HG03097 (cell line): ENCODE measurements around the gene TENM4.
A peak's percentile ranks its signal among the peaks of the same experiment; 100 is the strongest.

Experiments
- ATAC-seq: cut with Tn5 transposase; IDR thresholded peaks from one replicate; pipeline ENCODE4 v1.9.1; 2021; ENCODE audit not compliant: unreplicated experiment, low FRiP score

Gene TENM4

GRCh38 chr11:79440571-79441460 lies at the start of gene TENM4:
TENM4 (minus strand) TSS chr11:79441030; CDS start chr11:79069944, 371,086 bp downstream.
- ATAC-seq, result no peak

- ATAC-seq, result no peak
These were observed 47.5 kb upstream of the TENM4 start for GRCh38 chr11:79488286-79488685.

DNA sequence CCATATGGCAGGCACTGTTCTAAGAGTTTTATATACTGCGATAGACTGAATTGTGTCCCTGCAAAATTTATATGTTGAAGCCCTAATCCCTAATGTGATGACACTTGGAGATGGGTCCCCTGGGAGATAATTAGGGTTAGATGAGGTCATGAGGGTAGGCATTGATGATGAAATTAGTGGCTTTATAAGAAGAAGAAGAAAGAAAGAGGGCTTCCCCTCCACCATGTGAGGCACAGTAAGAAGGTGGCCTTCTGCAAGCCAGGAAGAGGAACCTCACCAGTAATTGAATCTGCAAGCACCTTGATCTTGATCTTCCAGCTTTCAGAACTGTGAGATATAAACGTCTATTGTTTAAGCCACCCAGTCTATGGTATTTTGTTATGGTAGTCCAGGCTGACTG lies 46.6 kb upstream of the TENM4 start:
- ATAC-seq, result no peak

DNA sequence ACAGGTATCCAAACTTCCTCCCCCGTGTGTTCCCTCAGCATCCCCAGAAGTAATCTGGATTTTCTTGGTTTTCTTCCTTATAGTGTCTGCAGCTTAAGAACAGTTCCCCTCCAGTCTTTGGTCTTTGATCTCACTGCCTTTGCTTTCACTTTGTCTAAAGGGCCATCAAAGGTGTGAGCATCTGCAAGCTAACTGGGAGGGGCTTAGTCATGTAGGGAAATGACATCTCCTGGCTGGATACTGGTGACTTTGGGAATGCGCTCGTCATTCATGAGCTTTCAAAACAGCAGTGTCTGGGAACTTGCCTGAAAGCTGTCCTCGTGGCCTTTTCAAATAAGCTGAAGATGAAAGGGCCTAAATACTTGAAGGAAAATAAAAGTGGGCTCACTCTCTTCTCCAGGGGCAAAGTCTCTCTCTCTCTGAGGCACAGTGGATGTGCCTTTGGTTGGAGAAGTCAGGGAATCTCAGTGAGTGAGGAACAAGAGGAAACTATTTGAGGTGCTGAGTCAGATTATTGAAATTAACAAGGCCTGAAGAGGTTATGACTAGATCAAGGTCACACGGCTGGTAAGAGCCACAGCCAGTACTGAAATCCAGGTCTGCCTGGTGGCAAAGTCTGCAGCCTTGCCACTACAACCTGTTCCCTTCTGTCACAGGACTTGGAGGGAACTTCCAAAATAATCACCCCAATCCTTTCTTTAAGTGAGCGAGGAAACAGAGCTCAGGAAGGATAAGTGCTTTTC lies 45.6 kb upstream of the TENM4 start:
- no peak for ATAC-seq

DNA sequence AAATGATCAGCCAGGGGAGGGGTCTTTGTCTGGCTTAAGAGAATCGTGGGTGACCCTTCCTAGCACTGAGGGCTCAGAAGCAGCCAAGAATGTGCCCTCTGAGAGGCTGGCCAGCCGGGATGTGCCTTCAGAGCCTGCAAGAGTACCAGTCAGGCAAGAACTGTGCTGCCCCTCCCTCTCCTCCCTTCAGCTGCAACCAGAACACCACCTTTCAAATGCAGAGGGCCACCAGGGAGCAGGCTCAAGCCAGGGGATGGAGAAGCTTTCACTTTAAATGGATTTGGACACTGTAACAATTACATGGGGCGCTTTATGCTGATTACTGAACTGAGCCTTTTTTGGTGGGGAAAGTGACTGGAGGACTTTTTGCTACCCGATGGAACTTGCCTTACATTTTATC lies 44.9 kb upstream of the TENM4 start:
- ATAC-seq, result no peak

DNA sequence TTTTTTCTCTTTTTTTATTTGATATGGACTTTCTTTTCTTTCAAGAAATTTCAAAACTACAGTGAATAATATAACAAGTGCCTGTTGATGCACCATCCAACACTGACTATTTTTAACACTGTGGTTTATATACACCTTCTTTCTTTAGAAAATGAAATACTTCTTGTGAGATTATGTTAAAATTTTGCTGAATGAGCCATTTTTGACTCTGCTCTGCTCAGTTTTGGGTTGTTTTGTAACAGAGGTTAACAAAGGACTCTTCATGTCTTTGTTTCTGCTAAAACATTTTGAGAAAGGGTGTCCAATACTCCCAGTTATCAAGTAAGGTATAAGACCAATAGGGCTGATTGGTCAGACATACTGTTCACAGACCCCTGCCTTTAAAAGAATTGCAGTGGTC lies 44.0 kb upstream of the TENM4 start:
- no peak for ATAC-seq

DNA sequence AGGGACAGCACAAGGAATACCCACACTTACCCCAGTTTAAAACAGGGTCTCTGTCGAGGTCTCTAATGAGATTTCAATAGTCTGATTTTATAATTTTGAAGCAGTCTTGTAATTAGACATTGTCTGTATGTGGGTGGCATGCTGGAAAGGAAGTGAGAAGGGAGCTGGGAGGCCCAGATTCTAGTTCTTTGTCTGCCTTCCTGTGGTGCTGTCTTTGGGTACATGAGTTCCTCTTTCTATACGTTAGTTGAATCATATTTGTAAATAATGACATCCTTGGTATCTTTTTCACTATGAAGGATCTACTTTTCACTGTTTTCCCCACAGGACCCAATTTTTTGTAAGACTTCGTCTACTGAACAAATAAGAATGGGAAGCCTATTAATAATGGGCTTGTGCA lies 42.0 kb upstream of the TENM4 start:
- ATAC-seq, result peak; percentile 80

DNA sequence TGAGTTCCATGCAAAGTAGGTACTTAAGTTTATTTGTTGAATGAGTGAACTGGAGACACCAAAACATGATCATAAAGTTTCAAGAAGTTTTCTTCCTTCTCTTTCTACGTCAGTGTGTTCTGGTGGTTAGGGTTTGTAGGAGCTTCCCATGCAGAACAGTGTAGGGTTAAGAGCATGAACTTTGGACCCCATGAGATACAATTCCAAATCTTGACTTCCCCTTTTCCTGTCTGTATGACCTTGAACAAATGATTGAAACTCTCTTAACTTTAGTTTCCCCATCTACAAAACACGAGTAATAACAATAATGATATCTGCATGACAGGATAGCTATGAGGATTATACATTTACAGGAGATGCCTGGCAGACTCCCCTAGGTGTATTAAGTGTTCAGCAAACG lies 41.0 kb upstream of the TENM4 start:
- ATAC-seq, result peak; percentile 49

DNA sequence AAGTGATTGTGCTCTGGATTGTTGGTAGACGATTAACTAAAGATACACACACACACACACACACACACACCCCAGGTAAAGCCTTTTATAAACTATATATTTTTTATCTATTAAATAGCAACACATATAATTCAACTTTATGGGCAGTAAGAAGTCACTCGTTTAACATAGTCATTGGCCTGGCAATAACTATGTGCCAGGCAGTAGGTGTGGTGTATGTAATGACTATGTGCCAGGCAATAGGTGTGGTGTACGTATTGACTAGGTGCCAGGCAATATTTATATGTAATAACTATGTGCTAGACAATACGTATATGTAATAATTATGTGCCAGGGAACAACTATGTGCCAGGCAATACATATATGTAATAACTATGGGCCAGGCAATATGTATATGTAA lies 40.0 kb upstream of the TENM4 start:
- no peak for ATAC-seq

DNA sequence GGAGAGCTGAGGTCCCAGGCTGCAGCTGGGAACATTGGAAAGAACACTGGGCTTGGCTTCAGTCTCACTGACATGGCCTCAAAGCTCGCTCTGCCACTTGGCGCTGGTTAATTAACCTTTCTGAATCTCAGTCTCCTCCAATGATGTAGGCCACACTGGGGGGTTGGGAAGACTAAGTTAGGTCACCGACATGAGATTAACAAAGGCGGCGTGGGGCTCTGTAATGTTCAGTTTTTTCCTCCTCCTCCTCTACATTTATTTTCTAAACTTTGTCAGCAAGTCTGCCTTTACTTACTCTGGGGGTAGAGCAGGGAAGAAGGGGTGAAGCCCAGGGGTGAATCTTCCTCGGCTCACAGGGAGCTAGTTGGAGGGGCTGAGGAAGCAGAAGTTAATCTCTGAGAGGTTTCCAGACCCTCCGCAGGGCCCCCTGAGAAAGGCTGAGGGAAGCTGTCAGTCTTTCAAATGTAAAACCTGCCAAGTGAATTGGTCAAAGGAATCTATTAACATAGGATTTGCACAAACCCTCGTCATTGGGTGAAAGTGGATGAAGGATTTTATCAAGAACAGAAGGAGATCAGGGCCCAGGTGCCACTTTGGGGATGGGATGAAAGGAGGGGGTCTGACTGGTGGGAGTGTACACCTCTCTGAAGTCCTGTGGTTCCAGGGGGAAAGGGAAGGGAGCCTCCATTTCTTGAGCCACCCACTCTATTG lies 32.1 kb upstream of the TENM4 start:
- no peak for ATAC-seq

DNA sequence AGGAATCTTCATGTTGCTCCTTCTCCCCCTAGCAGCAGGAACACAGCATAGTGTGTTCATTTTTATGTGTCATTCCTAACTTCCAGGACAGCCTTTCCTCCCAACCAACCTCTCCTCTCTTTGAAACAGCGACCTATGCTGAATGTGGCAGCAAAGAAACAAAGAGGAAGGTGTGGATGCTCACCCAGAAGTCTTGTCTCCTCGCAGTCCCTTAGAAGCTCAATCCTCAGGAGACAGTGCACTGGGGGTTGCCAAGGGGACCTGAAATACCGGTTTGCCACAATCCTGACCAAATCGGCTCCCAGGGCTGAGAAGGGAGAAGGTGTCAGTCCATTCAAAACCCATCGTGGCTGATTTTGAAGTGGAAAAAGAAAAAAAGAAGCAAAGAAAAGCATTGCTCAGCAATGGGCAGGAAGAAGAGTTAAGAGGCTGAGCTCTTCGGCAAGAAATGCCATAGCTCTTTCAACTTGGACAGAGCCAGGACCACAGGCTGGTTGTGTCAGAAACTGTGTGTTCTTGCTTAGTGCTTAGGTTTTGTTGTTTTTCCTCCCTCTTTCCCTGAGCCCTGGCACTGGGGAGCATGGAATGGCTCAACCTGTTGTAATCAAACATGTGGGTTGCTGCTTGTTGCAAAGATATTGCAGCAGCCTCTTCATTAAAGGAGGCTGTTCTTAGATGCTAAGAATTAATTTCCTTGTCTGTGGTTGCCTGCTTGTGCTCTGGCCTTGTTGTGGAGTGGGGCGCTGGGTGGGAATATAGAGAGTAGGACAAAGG lies 30.4 kb upstream of the TENM4 start:
- no peak for ATAC-seq

DNA sequence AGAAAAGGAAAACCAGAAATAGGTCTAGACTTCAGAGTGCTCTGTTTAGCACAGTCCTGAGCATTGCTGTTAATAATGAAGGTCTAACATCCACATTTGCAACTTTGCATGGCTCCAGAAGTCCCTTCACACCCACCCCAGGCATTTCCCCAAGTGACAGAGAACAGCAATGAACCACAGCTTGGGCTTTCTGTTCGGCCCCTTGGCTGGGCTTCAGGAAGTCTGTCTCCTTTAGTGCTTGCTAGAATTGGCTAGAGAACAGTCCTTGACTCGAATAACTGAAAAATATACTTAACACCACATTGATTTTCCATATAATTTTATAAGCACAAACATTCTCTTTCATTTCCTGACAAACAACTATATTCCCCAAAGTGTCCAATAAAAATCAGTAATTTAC lies 29.3 kb upstream of the TENM4 start:
- ATAC-seq, result no peak

DNA sequence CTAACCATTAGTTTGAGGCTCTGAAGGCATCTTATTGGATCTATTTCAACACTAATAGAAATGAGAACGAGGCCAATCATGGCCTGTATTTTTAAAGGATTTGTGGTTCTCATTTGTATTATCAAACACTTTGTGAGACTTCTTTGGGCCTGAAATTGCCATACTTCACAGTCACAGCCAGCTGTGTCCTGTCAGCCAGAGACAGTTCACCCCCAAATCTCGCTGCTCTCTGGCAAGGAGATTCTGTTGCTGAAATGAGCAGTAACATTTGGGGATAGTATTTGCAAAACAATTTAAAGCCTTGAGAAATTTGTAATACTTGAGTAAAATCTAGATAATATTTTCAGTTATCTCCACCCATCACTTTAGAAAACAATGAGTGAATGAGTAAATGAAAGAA lies 26.9 kb upstream of the TENM4 start:
- no peak for ATAC-seq

DNA sequence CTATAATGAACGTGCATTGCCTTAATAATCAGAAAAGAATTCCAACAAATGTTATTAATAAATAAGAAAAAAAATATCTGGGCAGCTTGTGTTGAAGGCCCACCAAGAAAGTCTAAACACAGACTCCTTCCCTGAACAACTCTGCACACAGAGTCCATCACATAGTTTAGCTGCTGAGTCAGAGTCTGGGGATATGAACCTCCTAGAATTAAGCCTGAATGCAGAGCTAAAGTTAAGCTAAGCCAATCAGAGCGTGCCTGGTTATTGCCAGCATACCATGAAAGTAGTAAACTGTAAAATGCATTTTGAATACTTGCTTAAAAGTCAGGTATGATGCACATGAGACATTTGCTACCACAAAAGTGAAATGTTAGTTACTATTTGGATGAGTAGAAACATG lies 25.6 kb upstream of the TENM4 start:
- no peak for ATAC-seq

DNA sequence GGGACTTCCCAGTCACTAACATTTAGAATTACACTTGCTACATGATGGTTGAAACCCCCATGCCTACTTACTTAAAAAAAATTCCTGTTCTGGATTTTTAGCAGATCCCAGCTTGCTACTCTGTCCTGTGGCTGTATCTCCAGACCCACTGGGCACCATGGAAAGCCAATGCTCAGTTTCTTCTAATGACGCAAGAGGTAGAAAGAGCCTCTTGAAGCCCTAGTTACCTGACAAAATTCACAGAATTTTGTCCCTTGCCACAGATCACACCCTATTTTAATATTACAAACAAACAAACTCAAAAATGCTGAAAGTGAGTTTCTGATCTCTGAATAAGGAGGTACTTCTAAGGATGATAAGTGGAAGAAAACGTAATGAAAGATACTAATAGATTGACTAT lies 24.3 kb upstream of the TENM4 start:
- ATAC-seq, result no peak

GRCh38 chr11:79461666-79462645 lies 21.1 kb upstream of the TENM4 start:
- no peak for ATAC-seq

- no peak for ATAC-seq
These were observed 20.3 kb upstream of the TENM4 start for GRCh38 chr11:79461144-79461543.

- no peak for ATAC-seq
These were observed 17.9 kb upstream of the TENM4 start for GRCh38 chr11:79458709-79459108.

DNA sequence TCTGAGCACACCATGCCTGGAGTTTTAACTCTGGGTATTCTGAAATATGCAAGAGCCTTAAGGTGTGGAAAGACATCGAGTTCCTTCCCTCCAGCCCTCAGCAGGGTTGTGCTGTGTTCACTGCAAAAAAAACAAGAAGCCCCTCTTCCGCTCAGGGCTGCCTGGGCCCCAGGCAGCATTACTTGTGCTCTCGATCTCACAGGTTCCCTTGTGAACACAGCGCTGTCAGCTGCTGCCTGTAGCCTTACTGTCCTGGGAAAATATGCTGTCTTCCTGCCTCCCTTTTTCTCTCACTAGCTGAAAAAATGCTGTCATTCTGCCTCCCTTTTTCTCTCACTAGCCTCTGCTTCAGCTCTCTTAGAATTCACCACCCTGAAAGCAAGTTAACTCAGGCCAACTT lies 15.7 kb upstream of the TENM4 start:
- no peak for ATAC-seq
